NB4 (cell line): Measurements from ENCODE around the gene TLE6.

Experiments
- DNase-seq: peaks from one replicate; pipeline ENCODE4 v3.0.0; 2010; ENCODE audit warnings: low read depth
- H3K4me3 ChIP-seq: one replicate; pipeline ENCODE4 v1.5.1; 2011; ENCODE audit warnings: mild to moderate bottlenecking, low read depth, low read length, moderate library complexity
- MYC ChIP-seq: IDR thresholded peaks from 2 replicates; pipeline ENCODE4 v1.6.1; 2011; ENCODE audit warnings: low read depth, low read length
- POLR2A ChIP-seq: IDR thresholded peaks from 2 replicates; pipeline ENCODE4 v1.6.1; 2011; ENCODE audit warnings: mild to moderate bottlenecking; ENCODE audit not compliant: insufficient read length; ENCODE audit errors: extremely low read depth
- TF ChIP-seq, protein P1 (sequence below): IDR thresholded peaks from 2 replicates; pipeline ENCODE4 v1.6.1; 2011; ENCODE audit warnings: low read depth, low read length
- TF ChIP-seq, protein P2 (sequence below): IDR thresholded peaks from one replicate; pipeline ENCODE4 v1.5.1; 2012; ENCODE audit warnings: low read depth, low read length

The TLE6 gene

DNA sequence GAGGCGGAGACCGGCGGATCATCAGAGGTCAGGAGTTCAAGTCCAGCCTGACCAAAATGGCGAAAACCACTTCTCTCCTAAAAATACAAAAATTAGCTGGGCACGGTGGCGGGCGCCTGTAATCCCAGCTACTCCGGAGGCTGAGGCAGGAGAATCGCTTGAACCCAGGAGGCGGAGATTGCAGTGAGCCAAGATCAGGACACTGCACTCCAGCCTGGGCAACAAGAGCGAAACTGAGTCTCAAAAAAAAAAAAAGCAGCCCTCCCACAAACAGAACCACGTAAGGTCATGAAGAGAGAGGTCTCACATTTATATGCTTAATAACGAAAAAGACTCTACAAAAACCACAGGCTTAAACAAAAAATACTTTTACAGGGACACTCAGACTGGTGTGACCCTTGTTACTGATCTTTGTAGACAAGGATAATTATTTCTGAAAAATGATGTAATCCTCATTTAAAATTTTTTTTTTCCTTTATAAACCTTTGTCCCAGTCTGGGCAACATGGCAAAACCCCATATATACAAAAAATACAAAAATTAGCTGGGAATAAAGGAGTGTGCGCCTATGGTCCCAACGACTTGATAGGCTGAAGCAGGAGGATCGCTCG, 31.7 kb upstream of the TLE6 start:
- TF ChIP-seq POLR2A (no peak), MYC (no peak)
- TF ChIP-seq, protein P1, sequence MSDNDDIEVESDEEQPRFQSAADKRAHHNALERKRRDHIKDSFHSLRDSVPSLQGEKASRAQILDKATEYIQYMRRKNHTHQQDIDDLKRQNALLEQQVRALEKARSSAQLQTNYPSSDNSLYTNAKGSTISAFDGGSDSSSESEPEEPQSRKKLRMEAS, result no peak
- TF ChIP-seq, protein P2, sequence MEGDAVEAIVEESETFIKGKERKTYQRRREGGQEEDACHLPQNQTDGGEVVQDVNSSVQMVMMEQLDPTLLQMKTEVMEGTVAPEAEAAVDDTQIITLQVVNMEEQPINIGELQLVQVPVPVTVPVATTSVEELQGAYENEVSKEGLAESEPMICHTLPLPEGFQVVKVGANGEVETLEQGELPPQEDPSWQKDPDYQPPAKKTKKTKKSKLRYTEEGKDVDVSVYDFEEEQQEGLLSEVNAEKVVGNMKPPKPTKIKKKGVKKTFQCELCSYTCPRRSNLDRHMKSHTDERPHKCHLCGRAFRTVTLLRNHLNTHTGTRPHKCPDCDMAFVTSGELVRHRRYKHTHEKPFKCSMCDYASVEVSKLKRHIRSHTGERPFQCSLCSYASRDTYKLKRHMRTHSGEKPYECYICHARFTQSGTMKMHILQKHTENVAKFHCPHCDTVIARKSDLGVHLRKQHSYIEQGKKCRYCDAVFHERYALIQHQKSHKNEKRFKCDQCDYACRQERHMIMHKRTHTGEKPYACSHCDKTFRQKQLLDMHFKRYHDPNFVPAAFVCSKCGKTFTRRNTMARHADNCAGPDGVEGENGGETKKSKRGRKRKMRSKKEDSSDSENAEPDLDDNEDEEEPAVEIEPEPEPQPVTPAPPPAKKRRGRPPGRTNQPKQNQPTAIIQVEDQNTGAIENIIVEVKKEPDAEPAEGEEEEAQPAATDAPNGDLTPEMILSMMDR, result no peak
- DNase-seq, result no peak
- H3K4me3 ChIP-seq, result peak overlapping the region; percentile 49

DNA sequence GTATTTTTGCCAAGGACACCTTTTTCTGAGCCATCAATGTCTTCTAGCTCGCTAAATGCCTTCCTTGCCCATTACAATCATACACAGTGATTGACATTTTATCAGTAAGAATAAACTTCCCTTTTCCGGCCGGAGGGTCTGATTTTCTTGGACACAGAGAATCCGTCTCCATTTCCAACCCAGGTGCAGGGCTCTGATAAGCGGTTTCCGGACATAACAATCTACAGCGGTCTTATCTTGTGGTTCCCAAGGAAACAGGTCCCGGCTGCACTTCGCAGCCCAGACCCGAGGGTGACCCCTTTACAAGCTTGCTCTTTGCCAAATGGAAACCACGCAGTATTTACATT, 27.5 kb upstream of the TLE6 start:
- H3K4me3 ChIP-seq, result peak overlapping the region; percentile 89
- peak; percentile 56 for DNase-seq
- TF ChIP-seq, protein P2, result no peak
- TF ChIP-seq POLR2A (no peak), MYC (no peak)
- TF ChIP-seq, protein P1, result no peak

DNA sequence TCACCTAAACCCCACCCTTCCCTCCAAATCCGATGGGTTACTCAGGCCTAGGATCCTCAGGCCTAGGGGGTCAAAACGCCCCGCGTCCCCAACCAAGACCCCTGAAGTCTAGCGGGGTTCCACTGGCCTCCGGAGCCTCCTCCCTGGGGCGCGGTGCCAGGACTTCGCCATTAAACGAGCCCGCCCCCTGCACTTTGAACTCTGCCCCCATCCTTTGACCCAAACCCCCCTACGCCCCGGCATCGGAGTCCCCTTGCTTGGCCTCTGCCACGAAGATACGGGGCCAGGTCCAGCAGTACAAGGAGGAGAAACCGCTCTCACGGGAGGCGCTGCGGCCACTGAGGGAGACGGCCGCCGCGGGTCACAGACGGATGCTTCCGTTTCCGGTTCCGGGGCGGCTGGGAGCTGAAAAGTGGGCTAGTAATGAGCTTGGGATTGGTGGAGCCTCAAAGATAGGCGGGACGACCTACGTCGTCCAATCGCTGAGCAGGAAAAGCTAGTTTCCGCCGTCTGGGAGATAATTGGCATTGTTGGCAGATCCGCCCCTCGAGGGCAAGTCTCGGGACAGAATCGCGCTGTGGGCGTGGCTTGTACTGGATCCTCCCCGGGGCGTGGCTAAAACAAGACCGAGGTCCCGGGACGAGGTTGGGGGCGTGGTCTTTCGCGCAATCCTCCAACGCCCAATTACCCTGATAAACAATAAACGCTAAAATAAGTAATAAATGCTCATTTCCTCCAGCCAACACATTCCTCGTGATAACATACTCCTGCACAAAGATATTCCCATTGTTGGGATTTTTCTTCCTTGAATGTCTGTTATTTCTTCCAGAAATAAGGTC, 26.9 kb upstream of the TLE6 start:
- peak; percentile 96 for DNase-seq
- TF ChIP-seq MYC (no peak; the same call in 1 of the 2 replicates), POLR2A (peak; percentile 77)
- TF ChIP-seq, protein P1, result 0 out of 2 replicates have a peak, but pooled peaks have one; percentile 34
- TF ChIP-seq, protein P2, result no peak
- H3K4me3 ChIP-seq, result peak overlapping the region; percentile 89

DNA sequence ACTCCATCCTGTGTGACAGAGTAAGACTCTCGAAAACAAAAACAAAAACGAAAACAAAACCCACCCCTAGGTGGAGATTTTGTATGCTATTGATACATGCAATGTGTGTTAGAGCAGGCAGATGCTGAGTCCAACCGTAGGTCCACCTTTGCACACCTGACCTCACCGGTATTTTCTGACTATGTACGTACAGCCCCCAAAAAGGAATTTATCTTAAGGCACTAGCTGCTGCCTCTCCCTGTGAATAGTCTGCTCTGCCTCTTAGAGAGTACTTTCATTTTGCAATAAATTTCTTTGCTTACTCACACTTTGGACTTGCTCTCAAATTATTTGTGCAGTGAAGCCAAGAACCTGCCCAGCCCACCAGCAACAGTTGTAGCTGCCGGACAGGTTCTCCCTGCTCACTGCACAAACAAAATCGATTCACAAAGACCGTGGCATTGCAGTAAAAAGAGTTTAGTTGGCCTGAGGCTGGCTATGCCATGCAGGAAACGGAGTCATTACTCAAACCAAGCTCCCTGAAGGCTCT, 24.3 kb upstream of the TLE6 start:
- TF ChIP-seq POLR2A (no peak), MYC (no peak)
- TF ChIP-seq, protein P2, result no peak
- TF ChIP-seq, protein P1, result no peak
- no peak overlapping the region for H3K4me3 ChIP-seq
- no peak for DNase-seq

DNA sequence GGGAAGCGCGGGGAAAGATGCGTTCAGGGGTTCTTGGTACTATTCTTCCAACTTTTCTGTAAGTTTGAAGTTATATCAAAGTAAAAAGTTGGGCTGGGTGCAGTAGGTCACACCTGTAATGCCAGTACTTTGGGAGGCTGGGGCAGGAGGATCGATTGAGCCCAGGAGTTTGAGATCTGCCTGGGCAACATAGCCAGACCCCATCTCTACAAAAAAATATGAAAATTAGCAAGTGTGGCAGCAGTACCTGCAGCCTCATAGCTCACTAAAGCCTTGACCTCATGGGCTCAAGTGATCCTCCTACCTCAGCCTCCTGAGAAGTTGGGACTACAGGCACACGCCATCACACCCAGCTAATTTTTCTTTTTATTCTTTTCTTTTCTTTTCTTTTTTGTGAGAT, 20.2 kb upstream of the TLE6 start:
- DNase-seq, result no peak
- TF ChIP-seq MYC, result no peak
- no peak overlapping the region for H3K4me3 ChIP-seq

DNA sequence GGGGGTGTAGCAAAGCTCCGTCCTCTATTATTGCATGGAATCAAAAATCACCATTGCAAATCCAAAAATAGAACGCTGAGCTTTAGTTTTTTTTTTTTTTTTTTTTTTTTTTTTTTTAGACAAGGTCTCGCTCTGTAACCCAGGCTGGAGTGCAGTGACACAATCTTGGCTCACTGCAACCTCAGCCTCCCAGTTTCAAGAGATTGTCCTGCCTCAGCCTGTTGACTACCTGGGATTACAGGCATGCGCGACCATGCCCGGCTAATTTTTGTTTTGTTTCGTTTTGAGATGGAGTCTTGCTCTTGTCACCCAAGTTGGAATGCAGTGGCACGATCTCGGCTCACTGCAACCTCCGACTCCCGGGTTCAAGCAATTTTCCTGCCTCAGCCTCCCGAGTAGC, 17.2 kb upstream of the TLE6 start:
- DNase-seq, result no peak
- no peak overlapping the region for H3K4me3 ChIP-seq
- no peak for TF ChIP-seq POLR2A
- TF ChIP-seq MYC, result no peak
- TF ChIP-seq, protein P2, result no peak
- TF ChIP-seq, protein P1, result no peak
